Femur (tissue), 1 donor: ENCODE data around the gene MRPL57.
"Not testable (repeated sequence)": the region's sequence is repeated elsewhere in the genome, so short reads cannot be mapped to it uniquely, and the experiment has no call there.

ENCODE experiments used
- DNase-seq: peaks from one replicate; pipeline ENCODE4 v3.0.0-alpha.2; 2017

MRPL57 gene

DNA sequence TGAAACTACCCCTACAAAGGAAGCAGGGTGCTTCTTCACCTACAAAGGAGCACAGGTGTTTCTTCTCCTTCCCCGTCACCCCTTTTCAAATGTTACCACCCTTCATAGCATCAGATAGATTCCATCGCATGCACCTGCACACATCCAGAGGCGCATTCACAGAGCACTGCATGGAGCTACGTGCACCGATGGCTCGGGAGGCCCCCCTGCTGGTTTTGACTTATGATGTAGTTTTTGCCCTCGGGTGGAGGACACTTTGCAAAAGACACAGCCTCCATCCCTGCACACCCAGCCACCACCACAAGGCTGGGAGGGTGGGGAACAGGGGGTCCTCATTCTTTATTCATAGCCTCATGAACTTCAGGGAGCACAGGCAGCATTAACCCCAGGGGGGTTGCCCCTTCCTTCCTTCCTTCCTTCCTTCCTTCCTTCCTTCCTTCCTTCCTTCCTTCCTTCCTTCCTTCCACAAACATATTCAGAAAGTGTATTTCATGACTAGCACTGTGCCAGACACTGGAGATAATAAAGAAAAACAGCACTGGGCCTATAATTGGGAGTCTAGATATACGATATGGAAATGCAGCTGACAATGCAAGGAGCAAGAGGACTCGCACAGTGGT, 21.3 kb downstream of the MRPL57 start:
- not testable (repeated sequence) for DNase-seq

GRCh38 chr13:21198391-21198790, 21.9 kb downstream of the MRPL57 start:
- DNase-seq: not testable (repeated sequence)

DNA sequence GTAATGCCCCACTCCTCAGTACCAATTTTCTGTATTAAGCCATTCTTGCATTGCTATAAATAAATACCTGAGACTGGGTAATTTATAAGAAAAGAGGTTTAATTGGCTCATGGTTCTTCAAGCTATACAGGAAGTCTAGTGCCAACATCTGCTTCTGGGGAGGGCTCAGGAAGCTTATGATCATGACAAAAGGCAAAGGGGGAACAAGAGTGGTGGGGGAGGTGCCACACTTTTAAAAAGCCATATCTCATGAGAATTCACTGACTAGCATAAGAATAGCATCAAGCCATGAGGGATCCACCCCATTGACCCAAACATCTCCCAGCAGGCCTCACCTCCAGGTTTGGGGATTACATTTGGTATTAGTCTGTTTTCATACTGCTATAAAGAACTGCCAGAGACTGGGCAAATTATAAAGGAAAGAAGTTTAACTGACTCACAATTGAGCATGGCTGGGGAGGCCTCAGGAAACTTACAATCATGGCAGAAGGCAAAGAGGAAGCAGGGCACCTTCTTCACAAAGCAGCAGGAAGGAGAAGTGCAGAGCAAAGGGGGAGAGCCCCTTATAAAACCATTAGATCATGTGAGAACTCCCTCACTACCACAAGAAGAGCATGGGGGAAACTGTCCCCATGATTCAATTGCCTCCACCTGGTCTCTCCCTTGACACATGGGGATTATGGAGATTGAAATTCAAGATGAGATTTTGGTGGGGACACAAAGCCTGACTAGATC, 25.2 kb downstream of the MRPL57 start:
- DNase-seq: not testable (repeated sequence)

DNA sequence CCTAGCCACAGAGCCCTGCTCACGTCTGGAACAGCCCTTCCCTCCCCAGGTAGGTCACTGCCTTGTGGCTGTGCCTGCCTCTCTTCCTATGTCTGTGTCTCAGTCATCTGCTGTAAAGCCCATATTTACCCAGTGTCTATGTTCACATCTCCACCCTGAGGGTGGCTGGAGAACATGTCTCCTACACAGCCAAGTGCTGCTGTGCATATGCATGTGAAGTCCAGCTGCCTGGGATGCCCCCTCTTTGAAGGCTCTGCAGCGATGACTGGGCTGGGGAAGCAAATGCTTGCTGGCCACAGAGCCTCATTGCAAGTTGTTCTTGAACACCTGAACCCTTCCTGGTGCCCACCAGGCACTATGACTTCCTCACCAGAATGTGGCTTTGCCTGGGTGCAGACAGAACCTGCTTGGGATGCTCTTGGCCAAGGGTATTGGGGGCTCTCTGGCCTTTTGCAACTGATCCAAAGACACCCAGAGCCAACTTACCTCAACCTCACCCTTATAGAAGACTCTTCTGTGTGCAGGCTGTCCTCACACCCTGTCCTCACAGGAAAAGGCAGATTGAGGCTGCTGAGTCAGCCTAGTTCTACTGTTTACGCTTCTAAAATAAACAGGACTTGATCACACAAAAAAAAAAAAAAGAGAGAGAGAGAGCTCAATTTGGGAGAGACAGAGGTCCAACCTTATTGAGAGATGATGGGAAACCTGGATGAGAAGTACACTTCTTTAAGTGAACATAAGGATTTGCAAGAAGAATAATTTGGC, 26.5 kb downstream of the MRPL57 start:
- DNase-seq: no peak

DNA sequence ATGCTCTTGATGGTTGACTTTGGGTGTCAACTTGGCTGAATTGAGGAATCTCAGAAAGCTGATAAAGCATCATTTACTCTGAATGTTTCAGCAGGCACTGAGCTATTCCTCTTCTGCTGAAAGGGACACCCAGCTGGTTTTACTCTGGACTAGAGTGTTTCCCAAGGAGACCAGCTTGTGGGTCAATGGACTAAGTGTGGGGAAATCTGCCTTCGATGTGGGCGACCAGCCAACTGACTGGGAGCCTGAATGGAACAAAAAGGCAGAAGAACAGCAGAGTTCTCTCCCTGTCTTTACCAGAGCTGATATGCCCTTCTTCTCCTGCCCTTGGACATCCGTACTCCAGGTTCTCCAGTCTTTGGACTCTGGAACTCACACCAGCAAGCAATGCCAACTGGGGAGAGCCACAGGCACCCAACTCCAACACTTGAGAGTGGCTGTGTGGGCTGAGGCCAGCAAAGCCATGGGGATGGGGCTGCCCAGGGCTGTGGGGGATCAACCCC, 32.2 kb downstream of the MRPL57 start:
- DNase-seq: no peak

GRCh38 chr13:21212138-21212775, 35.8 kb downstream of the MRPL57 start:
- DNase-seq: no peak

- not testable (repeated sequence) for DNase-seq
Observed at GRCh38 chr13:21215419-21215818, 39.0 kb downstream of the MRPL57 start.

GRCh38 chr13:21216332-21216731, 39.9 kb downstream of the MRPL57 start:
- no peak for DNase-seq

DNA sequence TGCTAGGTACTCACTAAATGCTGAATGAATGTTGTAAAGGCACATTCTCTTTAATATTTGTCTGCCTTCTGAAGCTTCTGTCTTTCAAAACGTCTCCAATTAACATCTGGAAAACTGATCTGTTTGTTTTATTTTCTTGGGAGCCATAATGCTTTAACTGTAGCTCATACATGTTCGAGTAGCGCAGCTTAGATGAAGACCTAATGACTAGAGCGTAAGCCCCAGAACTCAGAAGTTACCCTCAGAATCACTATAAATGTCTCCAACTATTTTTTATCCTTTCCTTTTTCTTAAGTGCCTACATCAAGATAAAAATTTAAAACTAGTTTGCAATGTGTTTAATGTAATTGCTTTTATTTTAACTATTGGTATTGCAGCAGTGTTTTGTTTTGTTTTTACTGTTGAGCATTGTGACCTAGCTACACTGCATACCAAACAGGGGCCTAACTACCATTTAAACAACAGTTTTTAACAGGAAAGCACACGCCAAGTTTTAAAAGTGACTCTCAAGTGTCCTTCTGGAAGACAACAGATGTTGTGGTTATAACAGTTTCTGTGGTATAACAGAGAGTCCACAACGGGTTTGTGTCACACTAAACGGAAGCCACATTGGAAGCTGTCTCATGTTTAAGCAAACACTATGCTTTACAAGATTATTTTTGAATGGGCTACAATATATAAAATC, 42.0 kb downstream of the MRPL57 start:
- no peak for DNase-seq

GRCh38 chr13:21219036-21219381, 42.6 kb downstream of the MRPL57 start:
- DNase-seq: no peak

DNA sequence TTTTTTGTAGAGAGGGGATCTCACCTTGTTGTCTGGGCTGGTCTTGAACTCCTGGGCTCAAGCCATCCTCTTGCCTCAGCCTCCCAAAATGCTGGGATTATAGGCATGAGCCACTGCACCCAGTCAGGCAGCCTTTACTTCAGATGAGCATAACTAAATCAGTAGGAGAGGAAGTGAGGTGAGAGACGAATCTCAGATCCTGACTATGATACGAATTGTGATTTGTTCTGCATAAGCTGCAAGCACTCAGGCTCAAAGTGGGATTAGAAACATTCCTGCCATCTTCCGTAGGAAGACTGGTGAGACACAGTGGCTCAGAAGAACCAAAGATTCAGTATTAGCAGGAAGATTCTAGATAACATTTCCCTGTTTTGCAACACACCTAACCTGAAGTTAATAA, 43.3 kb downstream of the MRPL57 start:
- DNase-seq: not testable (repeated sequence)

GRCh38 chr13:21221268-21221667, 44.8 kb downstream of the MRPL57 start:
- no peak for DNase-seq

GRCh38 chr13:21225082-21225481, 48.6 kb downstream of the MRPL57 start:
- DNase-seq: no peak

- no peak for DNase-seq
Observed at GRCh38 chr13:21225841-21226581, 49.6 kb downstream of the MRPL57 start.

GRCh38 chr13:21227917-21228316, 51.5 kb downstream of the MRPL57 start:
- no peak for DNase-seq
